ENCODE data around the gene KCTD6. TPM values are rescaled to one million over a fixed set of nuclear protein-coding genes. Genes with fewer than 3 reads are reported as not detected.

Gene KCTD6
- total RNA-seq, 4 donors from 2014 or later = 4.3 to 8.3 (median 5.8) TPM

- Histone ChIP-seq H3K9me3 (no peaks in the 10 kb centered on the region), H3K27ac (no peak overlapping the region), H3K4me1 (peaks cover 8 to 14% of the 10 kb centered on the region in 2 donors), H3K4me3 (no peak overlapping the region), H3K36me3 (no peaks in the 10 kb centered on the region), H3K27me3 (no peaks in the 10 kb centered on the region)
- TF ChIP-seq, protein P1, sequence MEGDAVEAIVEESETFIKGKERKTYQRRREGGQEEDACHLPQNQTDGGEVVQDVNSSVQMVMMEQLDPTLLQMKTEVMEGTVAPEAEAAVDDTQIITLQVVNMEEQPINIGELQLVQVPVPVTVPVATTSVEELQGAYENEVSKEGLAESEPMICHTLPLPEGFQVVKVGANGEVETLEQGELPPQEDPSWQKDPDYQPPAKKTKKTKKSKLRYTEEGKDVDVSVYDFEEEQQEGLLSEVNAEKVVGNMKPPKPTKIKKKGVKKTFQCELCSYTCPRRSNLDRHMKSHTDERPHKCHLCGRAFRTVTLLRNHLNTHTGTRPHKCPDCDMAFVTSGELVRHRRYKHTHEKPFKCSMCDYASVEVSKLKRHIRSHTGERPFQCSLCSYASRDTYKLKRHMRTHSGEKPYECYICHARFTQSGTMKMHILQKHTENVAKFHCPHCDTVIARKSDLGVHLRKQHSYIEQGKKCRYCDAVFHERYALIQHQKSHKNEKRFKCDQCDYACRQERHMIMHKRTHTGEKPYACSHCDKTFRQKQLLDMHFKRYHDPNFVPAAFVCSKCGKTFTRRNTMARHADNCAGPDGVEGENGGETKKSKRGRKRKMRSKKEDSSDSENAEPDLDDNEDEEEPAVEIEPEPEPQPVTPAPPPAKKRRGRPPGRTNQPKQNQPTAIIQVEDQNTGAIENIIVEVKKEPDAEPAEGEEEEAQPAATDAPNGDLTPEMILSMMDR (IDR thresholded peaks at IDR 0.05 in 4 of 5, conservative IDR thresholded peaks at IDR 0.05 in 1 of 5) = no peak
- TF ChIP-seq POLR2A (IDR thresholded peaks at IDR 0.05) = no peak
- intact Hi-C loops (cut with DNase I; ENCODE audit: low total_unique reads) = no loop called here
- ATAC-seq (no peak), DNase-seq (no peak)
- in situ Hi-C loops (cut with MboI; ENCODE audit: low sequenced_read_pairs in 4 of 4) = loop anchor here in 2 of 4 donors (10.0 kb wide), 1 partner anchor 66 kb away; the partner anchor contains the start of gene ACOX2 (in 2 of the 2)
These were observed 22.8 kb upstream of the KCTD6 start for GRCh38 chr3:58469096-58469495.

GRCh38 chr3:58470363-58471024 lies 21.4 kb upstream of the KCTD6 start:
- ATAC-seq = no peak
- intact Hi-C loops (cut with DNase I; ENCODE audit: low total_unique reads) (no loop called here), in situ Hi-C loops (cut with MboI; ENCODE audit: low sequenced_read_pairs in 4 of 4) (no loop called here)
- DNase-seq = no peak
- H3K4me3 ChIP-seq = no peak overlapping the region
- TF ChIP-seq POLR2A (IDR thresholded peaks at IDR 0.05) = no peak
- H3K27ac ChIP-seq = peak overlapping the region in 3 of 4 donors; percentile 47 to 59 (median 54)
- H3K27me3 ChIP-seq = no peaks in the 10 kb centered on the region
- no peaks in the 10 kb centered on the region for H3K9me3 ChIP-seq
- H3K36me3 ChIP-seq = no peaks in the 10 kb centered on the region
- H3K4me1 ChIP-seq = peaks cover 8 to 14% of the 10 kb centered on the region in 2 donors

- Histone ChIP-seq H3K36me3 (no peaks in the 10 kb centered on the region), H3K27me3 (no peaks in the 10 kb centered on the region), H3K4me3 (no peak overlapping the region), H3K4me1 (peaks cover 8 to 14% of the 10 kb centered on the region in 2 donors), H3K27ac (peak overlapping the region in 3 of 4 donors; percentile 47 to 59 (median 54)), H3K9me3 (no peaks in the 10 kb centered on the region)
- DNase-seq = peak in 1 of 2 donors; percentile 43
- in situ Hi-C loops (cut with MboI; ENCODE audit: low sequenced_read_pairs in 4 of 4) (no loop called here), intact Hi-C loops (cut with DNase I; ENCODE audit: low total_unique reads) (no loop called here)
- no peak for TF ChIP-seq POLR2A (IDR thresholded peaks at IDR 0.05)
- TF ChIP-seq, protein P1 (IDR thresholded peaks at IDR 0.05 in 4 of 5, conservative IDR thresholded peaks at IDR 0.05 in 1 of 5) = no peak
- ATAC-seq = peak; percentile 88 to 93
These were observed 20.6 kb upstream of the KCTD6 start for GRCh38 chr3:58471025-58471887.

DNA sequence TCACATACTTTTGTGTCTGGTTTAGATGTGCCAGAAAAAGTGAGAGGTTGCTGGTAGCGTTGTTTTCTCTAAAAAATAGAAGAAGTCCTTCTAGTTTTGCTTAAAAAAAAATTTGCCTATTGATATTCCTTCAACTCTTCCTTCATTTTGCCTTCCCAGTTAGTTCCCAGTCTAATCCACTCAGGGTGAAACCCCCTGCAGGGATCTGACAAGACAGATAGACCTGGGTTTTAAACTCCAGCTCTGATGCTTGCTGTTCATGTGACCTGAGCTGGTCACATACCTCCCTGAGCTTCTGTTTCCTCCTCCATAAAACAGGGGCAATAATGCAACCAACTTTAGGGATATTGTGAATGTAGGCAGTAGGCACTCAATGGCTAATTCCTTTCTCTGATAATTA lies 18.6 kb upstream of the KCTD6 start:
- H3K4me1 ChIP-seq = peaks cover 4 to 10% of the 10 kb centered on the region in 2 donors
- intact Hi-C loops (cut with DNase I; ENCODE audit: low total_unique reads) = no loop called here
- no peaks in the 10 kb centered on the region for H3K36me3 ChIP-seq
- H3K27ac ChIP-seq = no peak overlapping the region
- no peak for ATAC-seq
- no peak overlapping the region for H3K4me3 ChIP-seq
- DNase-seq = no peak
- H3K27me3 ChIP-seq = no peaks in the 10 kb centered on the region
- no peaks in the 10 kb centered on the region for H3K9me3 ChIP-seq
- TF ChIP-seq, protein P1 (IDR thresholded peaks at IDR 0.05 in 4 of 5, conservative IDR thresholded peaks at IDR 0.05 in 1 of 5) = no peak
- no peak for TF ChIP-seq POLR2A (IDR thresholded peaks at IDR 0.05)
- in situ Hi-C loops (cut with MboI; ENCODE audit: low sequenced_read_pairs in 4 of 4) = no loop called here

- Histone ChIP-seq H3K9me3 (no peaks in the 10 kb centered on the region), H3K27ac (no peak overlapping the region), H3K27me3 (no peaks in the 10 kb centered on the region), H3K4me3 (no peak overlapping the region), H3K4me1 (peaks cover 4 to 10% of the 10 kb centered on the region in 2 donors), H3K36me3 (no peaks in the 10 kb centered on the region)
- ATAC-seq (no peak), DNase-seq (no peak)
- no peak for TF ChIP-seq POLR2A (IDR thresholded peaks at IDR 0.05)
- TF ChIP-seq, protein P1 (IDR thresholded peaks at IDR 0.05 in 4 of 5, conservative IDR thresholded peaks at IDR 0.05 in 1 of 5) = no peak
- in situ Hi-C loops (cut with MboI; ENCODE audit: low sequenced_read_pairs in 4 of 4) = no loop called here
- intact Hi-C loops (cut with DNase I; ENCODE audit: low total_unique reads) = no loop called here
These were observed 17.5 kb upstream of the KCTD6 start for GRCh38 chr3:58474348-58474911.
